H9 (cell line): Measurements from ENCODE around the gene EPB41L4B. TPM values are rescaled to one million over a fixed set of nuclear protein-coding genes. Genes with fewer than 3 reads are reported as not detected.

Experiments used
- DNase-seq: peaks from one replicate; pipeline ENCODE4 v3.0.0-alpha.2; 2017
- H2AFZ ChIP-seq: one replicate; pipeline ENCODE4 v1.6.1; 2013; ENCODE audit warnings: mild to moderate bottlenecking, low read length, control low read depth, moderate library complexity
- H2AK5ac ChIP-seq: 2 replicates; pipeline ENCODE4 v1.6.1; 2013; ENCODE audit warnings: low read length, control low read depth, mixed read lengths; ENCODE audit not compliant: insufficient read length
- H2BK120ac ChIP-seq: one replicate; pipeline ENCODE4 v1.6.1; 2013; ENCODE audit warnings: low read depth, mild to moderate bottlenecking, low read length, control low read depth, inconsistent platforms; ENCODE audit not compliant: poor library complexity, severe bottlenecking
- H2BK12ac ChIP-seq: 2 replicates; pipeline ENCODE4 v1.6.1; 2013; ENCODE audit warnings: low read length, control low read depth, mixed read lengths, low read depth; ENCODE audit not compliant: insufficient read length
- H2BK15ac ChIP-seq: 2 replicates; pipeline ENCODE4 v1.6.1; 2013; ENCODE audit warnings: low read depth, low read length, control low read depth
- H2BK20ac ChIP-seq: one replicate; pipeline ENCODE4 v1.6.1; 2013; ENCODE audit warnings: low read depth, mild to moderate bottlenecking, low read length, control low read depth, inconsistent platforms; ENCODE audit not compliant: poor library complexity, severe bottlenecking
- H2BK5ac ChIP-seq: 2 replicates; pipeline ENCODE4 v1.6.1; 2013; ENCODE audit warnings: low read length, control low read depth, mixed read lengths; ENCODE audit not compliant: insufficient read length
- H3K14ac ChIP-seq: 2 replicates; pipeline ENCODE4 v1.6.1; 2013; ENCODE audit warnings: low read length, control low read depth; ENCODE audit not compliant: insufficient read depth
- H3K18ac ChIP-seq: 2 replicates; pipeline ENCODE4 v1.6.1; 2013; ENCODE audit warnings: low read depth, mild to moderate bottlenecking, mixed read lengths, low read length, control low read depth; ENCODE audit not compliant: insufficient read length
- H3K23ac ChIP-seq: 2 replicates; pipeline ENCODE4 v1.6.1; 2013; ENCODE audit warnings: low read length, control low read depth, mixed read lengths, low read depth; ENCODE audit not compliant: insufficient read length
- H3K23me2 ChIP-seq: 2 replicates; pipeline ENCODE4 v1.6.1; 2013; ENCODE audit warnings: low read depth, mild to moderate bottlenecking, mixed read lengths, low read length, control low read depth; ENCODE audit not compliant: insufficient read length, poor library complexity, severe bottlenecking
- H3K27ac ChIP-seq: 2 replicates; pipeline ENCODE4 v1.5.1; 2013; ENCODE audit warnings: low read length, control low read depth, mixed read lengths, low read depth; ENCODE audit not compliant: insufficient read length
- H3K27me3 ChIP-seq: 2 replicates; pipeline ENCODE4 v1.6.1; 2013; ENCODE audit warnings: low read length, control low read depth, inconsistent platforms; ENCODE audit not compliant: insufficient read depth
- H3K4ac ChIP-seq: 2 replicates; pipeline ENCODE4 v1.6.1; 2013; ENCODE audit warnings: low read depth, mild to moderate bottlenecking, control low read depth, inconsistent platforms, low read length, moderate library complexity
- H3K4me1 ChIP-seq: 2 replicates; pipeline ENCODE4 v1.6.1; 2013; ENCODE audit warnings: low read length, control low read depth, inconsistent platforms; ENCODE audit not compliant: insufficient read depth
- H3K4me2 ChIP-seq: 2 replicates; pipeline ENCODE4 v1.6.1; 2013; ENCODE audit warnings: low read length, control low read depth, mixed read lengths; ENCODE audit not compliant: insufficient read length, insufficient read depth
- H3K56ac ChIP-seq: 2 replicates; pipeline ENCODE4 v1.6.1; 2013; ENCODE audit warnings: low read depth, mild to moderate bottlenecking, mixed read lengths, low read length, control low read depth; ENCODE audit not compliant: insufficient read length
- H3K79me1 ChIP-seq: 2 replicates; pipeline ENCODE4 v1.6.1; 2013; ENCODE audit warnings: low read depth, mild to moderate bottlenecking, moderate library complexity, low read length, control low read depth, inconsistent platforms; ENCODE audit not compliant: insufficient read depth, poor library complexity, severe bottlenecking
- H3K79me2 ChIP-seq: 2 replicates; pipeline ENCODE4 v1.6.1; 2013; ENCODE audit warnings: low read length, control low read depth, inconsistent platforms; ENCODE audit not compliant: insufficient read depth
- H3K9ac ChIP-seq: 2 replicates; pipeline ENCODE4 v1.6.1; 2013; ENCODE audit warnings: low read length, control low read depth, mixed read lengths; ENCODE audit not compliant: insufficient read length; ENCODE audit errors: extremely low read depth
- H3K9me3 ChIP-seq: one replicate; pipeline ENCODE4 v1.6.1; 2013; ENCODE audit warnings: low read depth, low read length, inconsistent platforms; ENCODE audit not compliant: control insufficient read depth
- H3T11ph ChIP-seq: one replicate; pipeline ENCODE4 v1.6.1; 2013; ENCODE audit warnings: mild to moderate bottlenecking, low read length, control low read depth, inconsistent platforms
- H4K20me1 ChIP-seq: one replicate; pipeline ENCODE4 v1.6.1; 2013; ENCODE audit not compliant: control insufficient read depth, insufficient read length, insufficient read depth
- H4K5ac ChIP-seq: 2 replicates; pipeline ENCODE4 v1.6.1; 2013; ENCODE audit warnings: low read depth, mild to moderate bottlenecking, mixed read lengths, low read length, control low read depth; ENCODE audit not compliant: insufficient read length
- H4K8ac ChIP-seq: replicated peaks from 2 replicates; pipeline ENCODE4 v1.6.1; 2013; ENCODE audit warnings: low read length, control low read depth, mixed read lengths, low read depth; ENCODE audit not compliant: insufficient read length
- H4K91ac ChIP-seq: 2 replicates; pipeline ENCODE4 v1.6.1; 2013; ENCODE audit warnings: low read depth, mild to moderate bottlenecking, moderate library complexity, mixed read lengths, low read length, control low read depth; ENCODE audit not compliant: insufficient read length
- H3K27ac Mint-ChIP-seq, 3 experiments: 2 replicates in 2 of 3; 3 replicates in 1 of 3; pipeline ENCODE4 v1.8.0; 2020 to 2021; ENCODE audit warnings: mixed read lengths in 3 of 3, mild to moderate bottlenecking in 1 of 3, moderate library complexity in 1 of 3
- H3K27me3 Mint-ChIP-seq: 2 replicates; pipeline ENCODE4 v1.8.0; 2021; ENCODE audit warnings: low read depth, mild to moderate bottlenecking, moderate library complexity, mixed read lengths
- H3K36me3 Mint-ChIP-seq, 3 experiments: 2 replicates in 2 of 3; 3 replicates in 1 of 3; pipeline ENCODE4 v1.8.0; 2020 to 2021; ENCODE audit warnings: low read depth in 3 of 3, mixed read lengths in 3 of 3; ENCODE audit not compliant: insufficient read depth in 1 of 3
- H3K4me1 Mint-ChIP-seq, 2 experiments: 2 replicates each; pipeline ENCODE4 v1.8.0; 2020; ENCODE audit warnings: mixed read lengths in 2 of 2
- H3K4me3 Mint-ChIP-seq, 2 experiments: 2 replicates in 1 of 2; 3 replicates in 1 of 2; pipeline ENCODE4 v1.8.0; 2020 to 2021; ENCODE audit warnings: mild to moderate bottlenecking in 2 of 2, mixed read lengths in 2 of 2, moderate library complexity in 1 of 2
- H3K9me3 Mint-ChIP-seq, 2 experiments: 2 replicates in 1 of 2; 3 replicates in 1 of 2; pipeline ENCODE4 v1.8.0; 2020; ENCODE audit warnings: mild to moderate bottlenecking in 2 of 2, mixed read lengths in 2 of 2, moderate library complexity in 1 of 2
- CTCF ChIP-seq: fragments of 200-600 bp; sonication (generic); conservative IDR thresholded peaks from 3 replicates; pipeline ENCODE4 v1.8.0; 2021; ENCODE audit warnings: antibody characterized with exemption, mild to moderate bottlenecking
- WGBS: extraction: QIAGEN DNeasy Blood & Tissue Kit; methylation state at CpG from one replicate; pipeline ENCODE4 v1.1.7; 2013; ENCODE audit warnings: missing lambda C conversion rate, low lambda C conversion rate, mixed read lengths; ENCODE audit not compliant: insufficient read length; ENCODE audit errors: extremely low coverage; 5-methylcytosine and 5-hydroxymethylcytosine counted together
- total RNA-seq: library from RNA; stranded (reverse); gene quantifications from 2 replicates; pipeline ENCODE4 v1.2.1, GENCODE V29; 2021

EPB41L4B gene
- total RNA-seq, 1 experiment from 2014 or later, result 18.9 TPM

GRCh38 chr9:109335929-109336328, 15.1 kb upstream of the EPB41L4B start:
- Histone ChIP-seq H3T11ph (no peak overlapping the region), H3K4me1 (no peaks in the 10 kb centered on the region), H3K4me2 (no peak overlapping the region), H4K5ac (no peak overlapping the region), H3K27ac (no peak overlapping the region), H2AFZ (no peak overlapping the region), H3K23ac (no peak overlapping the region), H3K14ac (no peak overlapping the region), H3K18ac (no peak overlapping the region), H3K79me1 (no peaks in the 10 kb centered on the region), H2BK5ac (no peak overlapping the region), H3K4ac (no peak overlapping the region), H3K9ac (no peak overlapping the region), H3K27me3 (no peaks in the 10 kb centered on the region), H2BK20ac (no peak overlapping the region), H4K91ac (no peak overlapping the region), H4K20me1 (no peaks in the 10 kb centered on the region), H3K79me2 (no peaks in the 10 kb centered on the region), H2BK120ac (no peak overlapping the region), H3K23me2 (no peaks in the 10 kb centered on the region), H2AK5ac (no peak overlapping the region), H3K56ac (no peak overlapping the region), H4K8ac (no peak overlapping the region), H3K9me3 (no peaks in the 10 kb centered on the region), H2BK15ac (no peak overlapping the region), H2BK12ac (no peak overlapping the region)
- 0 out of 4 replicates have a peak, but pooled peaks cover 0 to 3% of the 10 kb centered on the region in 2 experiments for H3K4me1 Mint-ChIP-seq
- TF ChIP-seq CTCF, result no peak
- H3K36me3 Mint-ChIP-seq, result no peaks in the 10 kb centered on the region
- H3K27me3 Mint-ChIP-seq, result peaks cover 5% of the 10 kb centered on the region; the same call in 1 of the 2 replicates
- H3K9me3 Mint-ChIP-seq, result no peaks in the 10 kb centered on the region; a peak in 1 of 5 replicates
- WGBS, result no CpG with 5 or more reads among the region's 2 CpGs
- H3K27ac Mint-ChIP-seq, result no peak overlapping the region; a peak in 1 of 7 replicates
- H3K4me3 Mint-ChIP-seq, result no peak overlapping the region
- DNase-seq, result no peak
